ENCODE measurements around the gene RPS6KA5. TPM values are rescaled to one million over a fixed set of nuclear protein-coding genes. Genes with fewer than 3 reads are reported as not detected.

The RPS6KA5 gene
- polyA plus RNA-seq, 2 of the 4 experiments (the other 2 are of a cell fraction), result 2.2 to 4.1 TPM

GRCh38 chr14:90900476-90901083 lies 159.9 kb downstream of the RPS6KA5 start:
- no peaks in the 10 kb centered on the region for H3K9me3 ChIP-seq
- H3K27ac ChIP-seq, result no peak overlapping the region
- no peak overlapping the region for H3K4me2 ChIP-seq
- ATAC-seq (no peak), FAIRE-seq (no peak), DNase-seq (ENCODE audit: low read depth in 1 of 2, low spot score in 1 of 2) (no peak)
- TF ChIP-seq TP53 (CRISPR knock-in tag; IDR thresholded peaks at IDR 0.05) (no peak), RAD21 (conservative IDR thresholded peaks at IDR 0.05 in 1 of 2, IDR thresholded peaks at IDR 0.05 in 1 of 2) (peak; percentile 43 to 61), CTCF (IDR thresholded peaks at IDR 0.05) (peak; percentile 41)
- no peaks in the 10 kb centered on the region for H3K4me1 ChIP-seq
- no peak overlapping the region for H3K4me3 ChIP-seq
- ChIA-PET POLR2A (interaction anchor here (0.6 kb wide), 1 partner anchor 511 kb away, joined by 4 read pairs; no protein-coding TSS in a partner anchor), CTCF (interaction anchor here (1.1 to 5.5 kb wide), 4 partner anchors 10 to 272 kb away, joined by 3 to 249 read pairs (median 4); no protein-coding TSS in a partner anchor)
- WGBS (ENCODE audit: missing lambda C conversion rate), result 48% methylated on average over 2 of the region's 2 CpGs

GRCh38 chr14:90897022-90897421 lies 163.4 kb downstream of the RPS6KA5 start:
- H3K4me2 ChIP-seq, result no peak overlapping the region
- ATAC-seq, result no peak
- no peaks in the 10 kb centered on the region for H3K4me1 ChIP-seq
- WGBS (ENCODE audit: missing lambda C conversion rate), result 92% methylated on average over 6 of the region's 6 CpGs
- H3K4me3 ChIP-seq, result no peak overlapping the region
- H3K27ac ChIP-seq, result no peak overlapping the region
- TF ChIP-seq PBX3 (IDR thresholded peaks at IDR 0.05), result no peak
- no peak for TF ChIP-seq RARB (CRISPR knock-in tag; IDR thresholded peaks at IDR 0.05)
- no peak for TF ChIP-seq POLR2AphosphoS2 (conservative IDR thresholded peaks at IDR 0.05; ENCODE audit: low read length)
- no peak for TF ChIP-seq SMC3 (IDR thresholded peaks at IDR 0.05)
- TF ChIP-seq FOSB (CRISPR knock-in tag; IDR thresholded peaks at IDR 0.05), result no peak
- TF ChIP-seq, protein P1, sequence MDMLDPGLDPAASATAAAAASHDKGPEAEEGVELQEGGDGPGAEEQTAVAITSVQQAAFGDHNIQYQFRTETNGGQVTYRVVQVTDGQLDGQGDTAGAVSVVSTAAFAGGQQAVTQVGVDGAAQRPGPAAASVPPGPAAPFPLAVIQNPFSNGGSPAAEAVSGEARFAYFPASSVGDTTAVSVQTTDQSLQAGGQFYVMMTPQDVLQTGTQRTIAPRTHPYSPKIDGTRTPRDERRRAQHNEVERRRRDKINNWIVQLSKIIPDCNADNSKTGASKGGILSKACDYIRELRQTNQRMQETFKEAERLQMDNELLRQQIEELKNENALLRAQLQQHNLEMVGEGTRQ (IDR thresholded peaks at IDR 0.05), result no peak
- no peak for TF ChIP-seq POLR2A (IDR thresholded peaks at IDR 0.05; ENCODE audit: low read length)
- no peak for TF ChIP-seq JUN (IDR thresholded peaks at IDR 0.05)
- TF ChIP-seq HDAC2 (IDR thresholded peaks at IDR 0.05), result no peak
- TF ChIP-seq MAFK (IDR thresholded peaks at IDR 0.05; ENCODE audit: partially characterized antibody), result no peak
- no peak for TF ChIP-seq ZFP36 (IDR thresholded peaks at IDR 0.05; ENCODE audit: borderline replicate concordance, partially characterized antibody)
- no peak for TF ChIP-seq SREBF2 (IDR thresholded peaks at IDR 0.05)
- no peak for TF ChIP-seq CEBPB (IDR thresholded peaks at IDR 0.05)
- no peak for TF ChIP-seq ELK1 (IDR thresholded peaks at IDR 0.05; ENCODE audit: low read depth, low read length)
- no peak for DNase-seq (ENCODE audit: low read depth in 1 of 2, low spot score in 1 of 2)
- CTCF ChIA-PET, result interaction anchor here (1.3 to 2.4 kb wide), 3 partner anchors 10 to 278 kb away, joined by 3 to 19 read pairs (median 7); no protein-coding TSS in a partner anchor
- no peak for FAIRE-seq
- no peaks in the 10 kb centered on the region for H3K9me3 ChIP-seq
- POLR2A ChIA-PET, result interaction anchor here (0.7 kb wide), 1 partner anchor 358 kb away, joined by 3 read pairs; no protein-coding TSS in a partner anchor

GRCh38 chr14:90894241-90894640 lies 166.2 kb downstream of the RPS6KA5 start:
- DNase-seq (ENCODE audit: low read depth in 1 of 2, low spot score in 1 of 2) (no peak), FAIRE-seq (no peak), ATAC-seq (no peak)
- H3K4me2 ChIP-seq, result no peak overlapping the region
- H3K4me1 ChIP-seq, result no peaks in the 10 kb centered on the region
- no peak overlapping the region for H3K4me3 ChIP-seq
- 73% methylated on average over 6 of the region's 6 CpGs for WGBS (ENCODE audit: missing lambda C conversion rate)
- no peaks in the 10 kb centered on the region for H3K9me3 ChIP-seq
- ChIA-PET POLR2A (no interaction called here), CTCF (interaction anchor here (1.7 kb wide), 1 partner anchor 9 kb away, joined by 13 read pairs; no protein-coding TSS in a partner anchor)
- H3K27ac ChIP-seq, result no peak overlapping the region
- TF ChIP-seq JUN (IDR thresholded peaks at IDR 0.05), result no peak
- TF ChIP-seq ESRRA (IDR thresholded peaks at IDR 0.05; ENCODE audit: borderline replicate concordance, low read length), result no peak
- no peak for TF ChIP-seq SMC3 (IDR thresholded peaks at IDR 0.05)
- no peak for TF ChIP-seq RARB (CRISPR knock-in tag; IDR thresholded peaks at IDR 0.05)
- no peak for TF ChIP-seq BHLHE40 (IDR thresholded peaks at IDR 0.05; ENCODE audit: low read depth, low read length)
- TF ChIP-seq ZSCAN20 (CRISPR knock-in tag; IDR thresholded peaks at IDR 0.05), result no peak
- TF ChIP-seq CHD2 (IDR thresholded peaks at IDR 0.05; ENCODE audit: low read length, partially characterized antibody), result no peak
- TF ChIP-seq MAZ (IDR thresholded peaks at IDR 0.05; ENCODE audit: borderline replicate concordance, low read depth, low read length), result no peak
- no peak for TF ChIP-seq HES2 (IDR thresholded peaks at IDR 0.05)
- TF ChIP-seq, protein P2, sequence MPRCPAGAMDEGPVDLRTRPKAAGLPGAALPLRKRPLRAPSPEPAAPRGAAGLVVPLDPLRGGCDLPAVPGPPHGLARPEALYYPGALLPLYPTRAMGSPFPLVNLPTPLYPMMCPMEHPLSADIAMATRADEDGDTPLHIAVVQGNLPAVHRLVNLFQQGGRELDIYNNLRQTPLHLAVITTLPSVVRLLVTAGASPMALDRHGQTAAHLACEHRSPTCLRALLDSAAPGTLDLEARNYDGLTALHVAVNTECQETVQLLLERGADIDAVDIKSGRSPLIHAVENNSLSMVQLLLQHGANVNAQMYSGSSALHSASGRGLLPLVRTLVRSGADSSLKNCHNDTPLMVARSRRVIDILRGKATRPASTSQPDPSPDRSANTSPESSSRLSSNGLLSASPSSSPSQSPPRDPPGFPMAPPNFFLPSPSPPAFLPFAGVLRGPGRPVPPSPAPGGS (IDR thresholded peaks at IDR 0.05), result no peak
- TF ChIP-seq SREBF2 (IDR thresholded peaks at IDR 0.05), result no peak
- TF ChIP-seq EP300 (IDR thresholded peaks at IDR 0.05), result no peak
